GM19328 (cell line): ENCODE measurements around the gene GPX2.

ENCODE experiments used
- ATAC-seq: cut with Tn5 transposase; IDR thresholded peaks from one replicate; pipeline ENCODE4 v1.9.1; 2021; ENCODE audit warnings: mild to moderate bottlenecking, moderate library complexity; ENCODE audit not compliant: unreplicated experiment

Gene GPX2

GRCh38 chr14:64940336-64940910 lies 2.1 kb downstream of the GPX2 start:
- no peak for ATAC-seq

GRCh38 chr14:64939817-64940190 lies 2.7 kb downstream of the GPX2 start:
- ATAC-seq: no peak

GRCh38 chr14:64938972-64939816 lies 3.4 kb downstream of the GPX2 start:
- no peak for ATAC-seq

DNA sequence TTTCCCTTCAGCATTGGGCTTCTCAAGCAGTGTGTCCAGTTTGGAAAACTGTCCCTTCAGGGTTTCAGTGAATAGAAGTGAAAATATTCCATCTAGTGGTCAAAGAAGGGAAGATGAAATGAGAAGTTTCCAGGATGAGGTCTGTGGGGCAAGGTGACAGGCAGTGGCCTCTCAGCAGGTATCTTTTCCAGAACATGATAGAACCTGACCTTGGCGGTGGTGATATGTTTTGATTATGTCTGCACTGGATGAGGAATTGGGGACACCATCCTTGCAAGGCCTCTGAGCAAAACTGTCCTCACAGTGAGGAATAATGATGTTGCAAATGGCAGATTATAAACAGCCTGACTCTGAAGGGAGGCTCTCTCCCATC lies 4.7 kb downstream of the GPX2 start:
- ATAC-seq: no peak

GRCh38 chr14:64937171-64937820 lies 5.2 kb downstream of the GPX2 start:
- no peak for ATAC-seq

DNA sequence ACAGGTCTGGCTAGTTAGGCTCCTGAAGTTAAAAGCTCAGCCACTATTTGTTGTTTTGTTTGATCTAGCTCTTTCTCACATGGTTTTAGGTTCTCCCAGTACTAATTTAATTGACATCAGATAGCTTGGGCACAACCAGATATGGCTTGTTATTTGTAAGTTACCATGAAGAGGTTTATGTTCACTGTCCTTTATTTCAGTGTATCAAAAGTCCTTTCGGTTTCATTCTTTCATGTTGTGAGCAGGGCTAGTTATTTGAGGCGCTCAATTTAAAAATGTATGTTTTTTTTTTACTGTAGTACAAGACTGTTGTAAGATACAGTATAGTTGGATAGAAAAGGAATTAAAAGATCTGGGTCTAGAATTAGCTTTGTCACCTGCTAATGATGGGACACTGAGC lies 7.0 kb downstream of the GPX2 start:
- ATAC-seq: no peak

DNA sequence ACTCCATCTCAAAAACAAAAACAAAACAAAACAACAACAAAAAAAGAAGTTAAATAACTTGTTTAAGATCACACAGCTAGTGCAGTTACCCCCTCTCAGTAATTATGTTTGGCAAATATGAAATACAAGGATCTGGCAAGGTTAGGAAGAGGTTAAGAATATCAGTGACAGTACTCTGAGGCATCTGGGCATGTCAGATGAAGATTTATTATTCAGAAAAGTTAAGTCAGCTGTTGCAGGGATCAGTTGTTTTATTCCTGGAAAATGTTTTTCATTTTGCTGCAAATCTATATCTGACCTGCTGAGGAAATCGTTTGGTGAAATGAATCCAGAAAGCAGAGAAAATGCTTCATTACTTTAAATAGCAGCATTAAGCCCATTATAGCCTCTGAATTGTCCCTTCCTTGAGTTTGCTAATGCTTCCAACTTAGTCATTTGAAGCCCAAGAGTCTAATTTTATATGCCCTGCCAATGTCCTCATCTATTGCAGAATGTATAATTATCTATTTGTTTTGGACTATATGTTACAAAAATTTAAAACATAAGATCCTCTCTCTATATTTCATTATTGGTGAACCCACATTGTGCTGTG lies 8.1 kb downstream of the GPX2 start:
- no peak for ATAC-seq

DNA sequence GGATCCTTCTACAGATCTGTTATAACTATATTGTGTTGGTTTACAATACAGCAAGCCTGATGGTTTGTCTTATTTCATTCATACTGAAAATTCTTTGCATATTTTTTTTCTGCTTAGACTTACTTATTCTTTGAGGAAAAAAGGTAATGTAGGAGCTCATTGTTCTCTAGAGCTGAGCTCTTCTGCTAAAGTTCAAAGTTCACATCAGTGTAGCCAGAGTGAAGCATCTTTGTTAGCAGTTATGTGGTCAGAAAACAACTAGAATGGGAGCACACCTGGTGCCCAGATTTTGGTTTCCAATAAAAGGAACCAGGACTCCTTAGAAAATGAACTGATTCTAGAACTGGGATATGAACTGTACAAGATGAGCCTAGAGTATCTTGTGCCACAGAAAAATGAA lies 10.3 kb downstream of the GPX2 start:
- ATAC-seq: no peak

GRCh38 chr14:64931123-64931522 lies 11.4 kb downstream of the GPX2 start:
- no peak for ATAC-seq

GRCh38 chr14:64930085-64930843 lies 12.3 kb downstream of the GPX2 start:
- ATAC-seq: no peak

- no peak for ATAC-seq
These were observed 13.6 kb downstream of the GPX2 start for GRCh38 chr14:64929014-64929359.

- ATAC-seq: no peak
These were observed 14.1 kb downstream of the GPX2 start for GRCh38 chr14:64928239-64929013.

DNA sequence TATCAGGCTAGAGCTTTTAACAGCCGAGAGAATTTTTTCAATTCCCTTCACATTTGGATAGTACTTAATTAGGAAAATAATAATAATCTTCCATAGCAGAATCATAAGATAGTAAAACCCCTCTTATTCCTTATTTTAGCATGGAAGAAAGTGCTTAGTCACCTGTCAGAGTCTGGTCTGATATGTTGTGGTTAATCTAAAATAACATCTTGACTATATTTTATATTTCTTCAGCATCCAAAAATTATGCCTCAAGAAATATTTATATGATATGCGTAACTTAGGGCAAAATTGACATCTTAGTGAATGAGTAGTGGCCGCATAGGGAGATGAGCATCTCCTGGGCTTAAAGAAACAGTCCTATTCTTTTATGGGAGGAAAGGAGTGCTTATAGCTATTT lies 15.5 kb downstream of the GPX2 start:
- no peak for ATAC-seq

DNA sequence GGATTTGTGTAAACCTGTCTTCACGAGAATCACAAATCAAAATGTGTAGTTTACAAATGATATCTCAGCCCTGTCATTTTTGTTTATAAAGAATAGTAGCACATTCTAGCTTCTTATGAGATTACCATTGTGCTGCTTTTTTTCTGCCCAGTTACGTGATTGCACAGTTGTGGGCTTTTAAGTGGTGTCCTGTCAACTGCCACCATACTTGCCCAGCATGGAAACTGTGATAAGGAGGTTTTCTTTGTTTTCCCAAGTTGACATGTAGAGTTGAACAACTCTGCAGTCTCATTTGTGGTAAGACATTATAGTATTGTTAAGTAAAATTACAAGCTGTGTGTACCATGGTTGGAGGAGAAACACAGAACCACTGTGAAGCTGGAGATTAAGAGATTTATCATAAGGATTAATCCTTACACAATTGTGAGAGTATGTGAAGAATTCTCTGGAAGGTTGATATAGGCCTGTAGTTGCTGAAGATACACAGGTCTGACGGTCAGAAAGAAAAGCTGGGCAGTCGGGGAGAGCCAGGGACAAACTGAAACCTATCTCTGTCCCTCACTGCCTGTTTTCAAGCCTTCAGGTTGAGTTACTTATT lies 16.0 kb downstream of the GPX2 start:
- ATAC-seq: no peak

DNA sequence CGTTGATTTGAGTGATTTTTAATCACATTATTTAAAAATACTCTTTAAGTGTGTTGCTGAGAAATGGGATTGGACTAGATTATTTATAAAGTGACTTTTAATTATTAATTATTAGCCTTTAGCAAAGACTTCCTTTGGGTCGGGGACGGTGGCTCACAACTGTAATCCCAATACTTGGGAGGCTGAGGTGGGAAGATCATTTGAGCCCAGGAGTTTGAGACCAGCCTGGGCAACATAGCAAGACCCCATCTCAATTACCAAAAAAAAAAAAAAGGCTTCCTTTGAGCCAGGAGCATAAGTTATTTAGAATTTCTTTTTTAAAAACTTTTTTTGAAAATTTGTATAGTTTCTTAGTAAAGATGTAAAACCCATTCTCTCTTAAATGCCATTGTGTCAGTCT lies 19.5 kb downstream of the GPX2 start:
- ATAC-seq: no peak

DNA sequence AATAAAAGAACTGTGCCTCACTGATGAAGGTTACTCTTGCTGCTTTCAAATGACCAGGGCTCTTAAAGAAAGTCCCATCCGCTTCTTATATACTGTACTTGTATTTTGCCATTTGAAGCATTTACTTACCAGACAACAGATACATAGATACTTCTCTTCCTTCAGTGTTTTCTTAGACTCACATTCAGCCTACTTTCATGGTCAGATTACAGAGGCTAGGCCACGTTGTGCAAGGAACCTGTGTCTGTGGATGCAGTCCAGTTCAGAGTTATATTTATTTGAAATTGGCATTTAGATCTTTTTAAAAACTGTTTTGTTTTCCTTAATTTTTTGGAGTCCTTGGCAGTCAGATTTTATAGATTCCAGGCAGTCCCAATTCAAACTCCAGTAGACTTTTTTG lies 22.1 kb downstream of the GPX2 start:
- ATAC-seq: no peak

DNA sequence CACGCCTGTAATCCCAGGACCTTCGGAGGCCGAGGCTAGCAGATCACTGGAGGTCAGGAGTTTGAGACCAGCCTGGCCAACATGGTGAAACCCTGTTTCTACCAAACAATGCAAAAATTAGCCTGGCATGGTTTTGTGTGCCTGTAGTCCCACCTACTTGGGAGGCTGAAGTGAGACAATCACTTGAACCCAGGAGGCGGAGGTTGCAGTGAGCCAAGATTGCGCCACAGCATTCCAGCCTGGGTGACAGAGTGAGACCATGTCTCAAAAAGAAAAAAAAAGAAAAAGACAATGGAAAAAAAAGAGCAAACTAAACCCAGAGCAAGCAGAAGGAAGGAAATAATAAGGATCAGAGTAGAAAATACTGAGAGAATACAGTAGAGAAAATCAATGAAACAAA lies 22.9 kb downstream of the GPX2 start:
- no peak for ATAC-seq

- ATAC-seq: no peak
These were observed 23.3 kb downstream of the GPX2 start for GRCh38 chr14:64919215-64919614.

GRCh38 chr14:64918216-64918615 lies 24.3 kb downstream of the GPX2 start:
- no peak for ATAC-seq

DNA sequence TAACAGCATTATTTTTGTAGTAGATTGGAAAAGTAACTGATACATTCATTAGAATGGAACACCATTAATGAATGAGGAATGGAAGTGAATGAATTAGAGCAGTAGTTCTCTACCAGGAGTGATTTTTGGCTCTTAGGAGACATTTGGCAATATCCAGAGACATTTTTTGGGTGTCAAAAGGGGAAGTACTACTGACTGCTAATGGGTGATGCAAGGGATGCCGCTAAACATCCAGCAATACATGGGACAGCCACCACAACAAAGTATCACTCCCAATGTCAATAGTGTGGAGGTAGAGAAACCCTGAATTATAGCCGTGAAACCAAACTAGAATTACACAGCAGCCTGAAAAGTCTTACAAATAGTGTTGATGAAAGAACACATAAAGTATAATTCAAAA lies 26.7 kb downstream of the GPX2 start:
- ATAC-seq: no peak
